T follicular helper cell (primary cell): ENCODE results near the gene WHRN.
A peak's percentile ranks its signal among the peaks of the same experiment; 100 is the strongest.

Experiments
- DNase-seq: peaks from one replicate; pipeline ENCODE4 v3.0.0-alpha.2; 2020; ENCODE audit warnings: low read depth

WHRN gene

DNA sequence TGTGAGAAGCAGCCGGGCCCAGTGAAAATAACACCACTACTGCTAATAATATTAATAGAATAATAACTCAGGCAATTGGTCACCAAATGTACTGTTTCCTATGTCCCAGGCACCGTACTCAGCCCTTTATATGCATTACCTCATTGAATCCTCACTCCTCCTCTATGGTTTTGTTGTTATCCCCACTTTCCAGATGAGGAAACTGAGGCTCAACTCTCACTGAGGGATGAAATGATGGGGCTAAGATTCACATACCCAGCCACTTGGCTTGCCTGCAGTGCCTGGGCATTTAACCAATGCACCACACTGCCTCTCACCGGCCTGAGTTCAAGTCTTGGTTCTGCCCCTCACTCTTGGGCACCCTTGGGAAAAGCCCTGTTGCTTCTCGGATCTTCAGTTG, 34.1 kb downstream of the WHRN start:
- no peak for DNase-seq

- no peak for DNase-seq
Measured at GRCh38 chr9:114470581-114470980, 34.7 kb downstream of the WHRN start.

GRCh38 chr9:114470121-114470520, 35.2 kb downstream of the WHRN start:
- DNase-seq = no peak

DNA sequence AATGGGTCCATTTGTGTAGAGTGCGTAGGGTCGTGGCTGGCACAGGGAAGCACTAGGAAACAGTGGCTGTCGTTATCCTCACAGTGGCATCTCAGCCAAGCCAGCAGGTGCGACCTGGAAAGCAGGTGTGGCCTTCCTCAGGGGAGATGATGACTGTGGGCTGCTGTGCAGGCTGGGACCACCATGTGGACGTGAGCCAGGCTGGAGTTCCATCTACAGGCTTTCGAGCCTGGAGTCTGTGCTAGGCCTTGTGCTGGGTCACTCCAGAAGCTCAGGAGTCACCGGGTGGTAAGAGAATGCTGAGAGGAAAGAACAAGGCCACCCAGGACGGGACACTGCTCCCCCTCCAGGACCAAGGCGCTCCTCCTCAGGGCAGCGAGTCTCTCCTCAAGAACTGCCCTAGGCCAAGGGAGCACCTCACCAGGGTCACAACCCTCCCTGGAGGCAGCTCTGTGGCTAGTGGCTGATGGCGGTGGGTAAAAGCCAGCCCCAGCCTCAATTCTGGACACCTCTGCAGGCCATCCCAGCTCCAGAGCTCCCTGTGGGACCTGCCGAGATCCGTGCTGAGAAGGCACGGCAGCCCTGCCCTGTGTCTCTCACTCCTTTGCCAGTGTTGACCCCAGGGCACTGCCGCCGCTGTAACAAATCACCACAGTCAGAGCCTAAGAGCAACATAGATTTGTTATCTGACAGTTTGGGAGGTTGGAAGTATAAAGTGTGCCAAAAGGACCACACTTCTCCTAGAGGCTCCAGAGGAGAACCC, 36.0 kb downstream of the WHRN start:
- no peak for DNase-seq

DNA sequence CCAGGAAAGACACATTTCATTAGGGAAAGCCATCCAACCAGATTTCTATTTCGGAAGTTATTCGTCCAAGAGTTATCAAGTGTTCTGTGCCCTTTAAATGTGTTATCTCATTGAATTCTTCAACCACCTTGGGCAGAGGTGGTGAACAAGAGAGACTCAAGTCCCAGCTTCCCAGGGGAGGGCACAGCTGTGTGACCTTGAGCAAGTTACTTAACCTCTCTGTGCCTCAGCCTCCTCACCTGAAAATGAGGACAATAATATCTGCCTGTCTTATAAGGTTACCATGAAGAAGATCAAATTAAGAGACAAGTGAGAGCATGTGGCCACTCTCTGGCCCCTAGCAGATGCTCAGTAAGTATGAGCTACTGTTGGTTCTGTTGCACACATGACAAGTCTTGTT, 37.4 kb downstream of the WHRN start:
- no peak for DNase-seq

- no peak for DNase-seq
Measured at GRCh38 chr9:114467226-114467750, 38.0 kb downstream of the WHRN start.

DNA sequence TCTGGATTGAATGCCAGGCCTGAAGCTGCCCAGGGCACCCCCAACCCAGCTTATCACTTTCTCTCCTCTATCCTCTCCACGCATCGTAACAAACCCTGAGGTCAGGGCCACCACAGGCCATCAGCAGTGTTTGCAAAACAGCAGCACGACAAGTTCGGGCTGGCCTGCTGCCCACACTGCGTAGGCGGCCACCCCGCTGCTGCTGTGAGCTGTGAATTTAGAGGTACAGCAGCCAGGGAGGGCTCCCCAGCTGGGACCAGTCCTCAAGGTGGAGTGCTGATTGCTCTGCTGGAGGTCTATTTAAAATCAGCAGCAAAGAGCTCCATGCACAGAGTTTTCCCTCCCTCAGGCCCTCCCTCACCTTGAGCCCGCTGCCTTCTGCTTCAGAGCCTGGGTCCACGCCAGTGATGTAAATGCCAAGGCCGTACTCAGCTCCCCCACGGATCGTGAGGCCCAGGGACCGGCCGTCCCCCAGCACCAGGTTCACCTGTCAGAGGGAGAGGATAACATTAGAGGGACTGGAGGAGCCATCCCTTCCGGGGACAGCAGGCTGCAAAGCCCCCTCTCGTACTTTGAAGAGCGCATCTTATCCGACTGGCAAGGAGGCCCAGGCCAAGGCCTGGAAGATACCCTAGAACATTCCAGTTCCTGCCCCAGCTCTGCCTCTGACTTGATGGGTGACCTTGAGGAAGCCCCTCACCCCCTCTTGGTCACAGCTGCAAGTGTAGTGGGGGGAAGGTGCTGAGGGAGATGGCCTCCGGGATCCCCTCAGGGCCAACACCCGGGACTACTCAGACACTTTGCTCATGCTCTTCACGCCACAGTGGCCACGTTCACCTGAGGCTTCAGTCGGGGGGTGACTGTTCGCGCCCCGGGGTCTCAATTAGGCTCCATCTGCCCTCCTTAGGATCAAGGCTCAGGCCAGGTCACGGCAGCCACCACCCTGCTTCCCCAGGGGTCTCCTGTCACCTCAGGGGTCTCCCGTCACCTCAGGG, 39.1 kb downstream of the WHRN start:
- no peak for DNase-seq

DNA sequence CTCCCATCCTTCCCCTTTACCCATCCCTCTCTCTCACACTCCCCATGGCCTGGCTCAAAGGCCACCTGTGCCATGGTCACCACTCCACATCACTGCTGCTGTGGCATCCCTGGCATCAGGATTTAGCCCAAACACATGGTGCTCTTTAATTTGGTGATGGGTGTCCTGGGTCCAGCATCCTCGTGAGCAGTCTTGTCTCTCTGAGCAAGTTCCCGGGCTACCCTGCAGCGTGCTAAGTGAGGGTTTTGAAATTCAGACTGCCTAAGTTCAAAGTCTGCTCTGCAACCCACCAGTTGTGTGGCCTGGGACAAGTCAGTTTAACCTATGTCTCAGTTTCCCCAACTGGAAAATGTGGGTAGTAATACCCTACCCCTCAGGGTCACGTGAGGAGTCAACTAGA, 39.9 kb downstream of the WHRN start:
- no peak for DNase-seq

DNA sequence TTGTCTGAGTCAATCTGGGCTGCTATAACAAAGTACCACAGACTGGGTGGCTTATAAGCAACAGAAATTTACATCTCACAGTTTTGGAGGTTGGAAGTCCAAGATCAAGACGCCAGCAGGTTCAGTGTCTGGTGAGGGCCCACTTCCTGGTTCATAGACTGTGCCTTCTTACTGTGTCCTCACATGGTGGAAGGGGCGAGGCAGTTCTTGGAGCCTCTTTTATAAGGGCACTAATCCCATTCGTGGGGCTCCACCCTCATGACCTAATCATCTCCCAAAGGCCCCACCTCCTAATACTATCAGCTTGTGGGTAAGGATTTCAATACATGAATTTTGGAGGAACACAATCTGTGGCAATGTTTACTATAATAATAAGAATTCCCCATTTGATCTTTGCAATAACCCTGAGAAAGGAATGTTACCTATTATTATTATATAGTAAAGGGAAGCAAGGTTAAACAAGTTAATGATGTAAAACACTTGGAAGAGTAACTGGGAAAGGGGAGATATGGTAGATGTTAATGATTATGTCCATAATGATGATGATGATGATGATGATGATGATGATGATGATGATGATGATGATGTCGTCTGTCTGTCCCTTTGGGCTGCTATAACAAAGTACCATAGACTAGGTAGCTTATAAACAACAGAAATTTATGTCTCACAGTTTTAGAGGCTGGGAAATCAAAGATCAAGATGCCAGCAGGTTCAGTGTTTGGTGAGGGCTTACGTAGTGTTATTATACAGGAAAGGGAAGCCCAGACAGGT, 40.8 kb downstream of the WHRN start:
- no peak for DNase-seq

- DNase-seq = no peak
Measured at GRCh38 chr9:114462791-114463190, 42.5 kb downstream of the WHRN start.

DNA sequence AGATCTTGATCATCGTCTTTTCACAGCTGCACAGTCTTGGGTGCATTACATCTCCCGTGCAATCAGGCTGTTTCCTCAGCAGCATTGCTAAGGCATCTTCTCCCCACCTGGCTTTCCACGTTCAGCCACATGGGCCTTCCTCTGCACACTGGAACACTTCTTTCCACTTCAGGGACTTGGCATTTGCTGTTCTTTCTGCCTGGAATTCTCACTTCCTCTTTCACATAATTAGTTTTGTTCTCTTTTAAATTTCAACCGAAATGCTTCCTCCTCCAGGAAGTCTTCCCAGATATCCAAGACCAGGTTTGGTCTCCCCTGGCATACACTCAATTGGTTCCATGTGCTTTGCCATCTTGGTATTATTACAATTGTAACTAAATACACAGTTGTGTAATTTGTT, 43.8 kb downstream of the WHRN start:
- no peak for DNase-seq

DNA sequence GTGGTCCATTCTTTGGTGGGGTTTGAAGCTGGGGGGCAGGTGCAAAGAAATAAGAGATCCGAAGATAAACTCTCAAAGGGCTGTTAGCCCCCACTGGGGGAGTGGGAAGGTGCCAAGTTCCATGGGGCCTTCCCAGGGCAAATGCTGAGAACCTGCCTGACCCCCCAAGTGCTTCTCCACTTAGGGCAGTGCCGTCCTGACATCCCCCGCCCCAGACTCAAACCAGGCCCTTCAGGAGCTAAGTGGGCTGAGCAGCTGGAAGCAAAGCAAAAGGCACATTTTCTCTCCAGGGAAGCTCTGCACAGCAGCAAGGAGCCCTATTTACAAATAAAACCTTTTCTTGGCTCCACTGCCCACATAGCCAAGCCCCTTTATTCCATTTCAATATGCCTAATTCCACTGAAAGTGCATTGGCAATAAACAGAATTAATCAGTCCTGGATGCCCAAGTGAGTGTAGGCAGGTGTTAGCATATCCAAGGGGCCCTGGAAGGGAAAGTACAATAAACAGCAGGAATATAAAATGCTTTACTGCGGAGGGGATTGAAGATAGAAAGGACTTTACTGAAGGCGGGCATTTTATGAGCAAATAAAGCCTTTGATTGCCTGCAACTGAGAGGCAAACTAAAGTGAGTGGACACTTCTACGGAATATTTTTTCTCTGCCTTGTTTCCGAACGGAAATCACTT, 44.6 kb downstream of the WHRN start:
- DNase-seq = no peak

DNA sequence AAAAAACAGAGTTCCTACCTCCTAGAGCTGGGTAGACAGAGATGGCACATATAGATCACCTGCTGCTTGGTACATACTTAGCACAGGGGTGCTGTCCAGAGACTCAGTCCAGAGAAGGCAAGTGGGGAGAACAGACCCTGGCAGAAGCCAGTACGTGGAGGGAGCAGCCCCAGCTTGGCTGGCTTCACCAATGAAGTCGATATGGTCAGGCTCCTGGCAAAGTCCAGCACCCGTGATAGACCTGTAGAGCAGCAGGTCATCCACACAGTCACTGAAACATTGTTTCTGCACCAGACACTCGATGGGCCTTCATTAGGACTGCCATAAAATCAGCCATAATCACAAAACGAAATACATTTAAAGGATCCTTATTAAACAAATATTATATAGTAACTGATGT, 45.8 kb downstream of the WHRN start:
- DNase-seq = no peak

DNA sequence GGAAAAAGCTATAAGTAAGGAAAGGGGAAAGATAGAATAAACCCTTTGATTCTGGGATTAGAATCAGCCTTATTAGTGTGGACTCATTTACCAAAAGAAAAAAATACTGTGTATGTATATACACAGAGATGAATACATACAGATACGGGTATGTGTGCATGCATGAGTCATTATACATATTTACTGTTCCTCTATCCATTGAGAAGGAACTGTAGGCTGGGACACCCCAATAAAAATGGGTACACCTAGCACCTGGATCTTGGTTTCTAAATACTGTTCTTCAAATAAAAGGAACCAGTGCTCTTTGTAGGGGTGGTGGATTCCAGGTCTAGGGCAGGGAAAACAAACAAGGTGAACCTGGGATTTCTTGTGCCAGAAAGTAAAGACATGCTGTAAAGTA, 48.3 kb downstream of the WHRN start:
- DNase-seq = no peak

DNA sequence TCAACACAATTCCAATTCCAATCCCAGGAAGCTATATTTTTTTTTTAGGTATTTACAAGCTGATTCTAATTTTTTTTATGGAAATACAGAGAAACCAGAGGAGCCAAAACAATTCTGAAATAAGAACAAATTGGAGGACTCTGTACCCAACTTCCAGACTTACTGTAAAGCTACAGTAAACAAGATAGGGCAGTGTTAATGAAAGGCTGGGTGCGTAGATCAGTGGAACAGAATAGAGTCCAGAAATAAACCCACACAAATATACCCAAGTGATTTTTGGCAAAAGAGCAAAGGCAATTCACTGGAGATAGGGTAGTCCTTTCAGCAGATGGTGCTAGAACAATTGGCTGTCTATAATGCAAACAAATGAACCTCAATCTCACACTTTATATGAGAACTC, 50.6 kb downstream of the WHRN start:
- no peak for DNase-seq

DNA sequence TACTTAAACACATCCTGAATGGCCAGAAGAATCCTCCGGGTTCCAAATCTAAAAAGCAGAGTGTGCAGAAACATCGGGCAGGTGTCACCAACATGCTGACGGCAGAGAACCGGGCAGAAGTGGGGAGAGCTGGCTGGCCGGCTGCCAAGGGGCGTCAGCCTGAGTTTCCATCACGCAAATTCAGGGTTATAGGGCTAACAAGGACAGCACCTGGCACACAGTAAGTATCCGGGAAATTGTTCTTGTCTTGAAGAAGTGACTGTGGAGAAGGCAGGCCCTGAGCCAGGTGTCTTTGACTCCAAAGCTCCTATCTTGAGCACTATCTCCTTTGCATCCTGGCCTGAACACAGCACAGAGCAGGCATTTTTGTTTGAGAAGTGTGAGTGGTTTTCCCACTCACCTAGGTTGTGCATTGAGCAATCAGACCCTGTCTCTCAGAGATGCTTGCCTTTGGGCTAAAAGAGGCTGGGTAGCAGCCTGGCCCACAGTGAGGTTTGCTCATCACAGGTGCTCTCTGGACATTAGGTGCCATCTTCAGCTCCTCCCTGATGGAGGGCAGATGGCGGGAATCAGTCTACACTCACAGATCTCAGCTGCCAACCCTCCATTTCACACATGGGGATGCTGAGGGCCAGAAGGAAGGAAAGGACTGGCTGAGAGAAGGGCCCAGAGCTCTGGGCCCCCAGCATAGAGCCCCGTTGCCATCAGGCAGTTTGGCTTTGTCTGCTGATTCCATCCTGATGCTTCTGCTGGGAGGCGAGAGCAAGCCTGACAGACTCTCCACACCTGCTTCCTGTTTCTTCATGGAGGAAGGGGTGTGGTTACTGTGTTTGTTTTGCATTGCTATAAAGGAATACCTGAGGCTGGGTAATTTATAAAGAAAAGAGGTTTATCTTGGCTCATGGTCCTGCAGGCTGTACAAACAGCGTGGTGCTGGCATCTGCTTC, 52.8 kb downstream of the WHRN start:
- peak; percentile 25 for DNase-seq

- no peak for DNase-seq
Measured at GRCh38 chr9:114451707-114452031, 53.6 kb downstream of the WHRN start.

- no peak for DNase-seq
Measured at GRCh38 chr9:114450833-114451706, 54.2 kb downstream of the WHRN start.

- no peak for DNase-seq
Measured at GRCh38 chr9:114450181-114450580, 55.1 kb downstream of the WHRN start.
